ENCODE measurements around the gene MTA1. TPM values are rescaled to one million over a fixed set of nuclear protein-coding genes. Genes with fewer than 3 reads are reported as not detected.

Gene MTA1
- polyA plus RNA-seq (2014; cell fraction: cytosol; rRNA removed), result 42.8 and 47.4 TPM in 2 replicates
- polyA plus RNA-seq (2014; cell fraction: nucleus; rRNA removed), result 335 and 376 TPM in 2 replicates

DNA sequence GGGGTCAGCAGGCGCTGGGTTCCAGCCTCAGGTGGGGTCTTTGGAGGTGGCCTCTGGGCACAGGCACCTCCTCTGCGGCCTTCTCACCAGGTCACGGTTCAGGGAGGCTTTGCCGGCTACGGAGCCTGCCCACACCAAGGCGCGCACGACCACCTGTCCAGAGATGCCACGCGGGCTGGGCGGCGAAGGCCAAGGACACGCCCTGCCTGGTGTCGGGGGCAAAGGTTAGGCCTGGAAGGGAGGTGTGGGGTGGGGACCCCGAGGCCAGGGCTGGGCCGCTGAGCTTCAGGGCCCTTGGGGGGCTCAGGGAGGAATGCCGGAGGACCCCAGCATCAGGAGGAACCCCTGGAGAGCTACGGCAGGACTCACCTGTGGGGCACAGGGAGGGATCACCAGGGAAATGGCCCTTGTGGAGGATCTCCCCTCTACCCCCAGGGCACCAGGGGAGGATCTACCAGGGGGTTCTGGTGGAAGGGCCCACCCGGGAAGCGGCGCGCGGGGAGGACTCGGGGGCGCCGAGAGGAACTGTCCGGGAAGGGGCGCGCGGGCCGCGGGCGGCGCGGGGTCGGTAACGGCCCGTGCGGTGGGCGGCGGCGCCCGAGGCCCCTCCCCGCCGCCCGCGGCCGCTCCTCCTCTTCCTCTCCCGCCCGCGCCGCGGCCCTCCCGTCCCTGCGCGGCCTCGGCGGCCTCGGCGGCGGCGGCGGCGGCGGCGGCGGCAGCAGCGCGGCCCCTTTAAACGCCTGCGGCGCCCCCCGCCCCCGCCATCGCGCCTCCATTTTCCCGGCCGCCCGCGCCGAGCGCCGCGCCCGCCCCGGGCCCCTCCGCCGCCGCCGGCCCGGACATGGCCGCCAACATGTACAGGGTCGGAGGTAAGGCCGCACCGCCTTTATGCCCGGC lies at the start of gene MTA1:
Gene MTA1 (plus strand): TSS at position 633 of the 897 bp plus-strand sequence. CDS start 209 bp downstream, at position 842.
- no peak for DNase-seq (ENCODE audit: low spot score)

DNA sequence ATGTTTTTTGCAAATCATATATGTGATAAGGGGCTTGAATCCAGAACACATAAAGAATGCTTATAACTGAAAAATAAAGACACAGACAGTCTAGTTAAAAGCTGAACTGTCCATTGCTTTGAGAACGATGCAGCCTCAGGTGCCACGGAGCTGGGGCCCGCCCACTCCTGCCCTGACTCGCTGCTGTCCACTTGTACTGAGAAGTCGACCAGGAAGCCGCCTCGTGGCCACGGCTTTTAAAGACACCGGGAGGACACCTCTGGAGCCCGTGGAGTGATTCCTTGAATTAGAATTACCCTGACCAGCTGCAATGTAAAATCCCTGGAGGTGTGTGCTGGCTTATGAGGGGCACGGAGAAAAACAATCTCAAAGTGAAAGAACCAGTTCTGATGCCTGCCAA lies 45.2 kb upstream of the MTA1 start:
- no peak for DNase-seq (ENCODE audit: low spot score)

DNA sequence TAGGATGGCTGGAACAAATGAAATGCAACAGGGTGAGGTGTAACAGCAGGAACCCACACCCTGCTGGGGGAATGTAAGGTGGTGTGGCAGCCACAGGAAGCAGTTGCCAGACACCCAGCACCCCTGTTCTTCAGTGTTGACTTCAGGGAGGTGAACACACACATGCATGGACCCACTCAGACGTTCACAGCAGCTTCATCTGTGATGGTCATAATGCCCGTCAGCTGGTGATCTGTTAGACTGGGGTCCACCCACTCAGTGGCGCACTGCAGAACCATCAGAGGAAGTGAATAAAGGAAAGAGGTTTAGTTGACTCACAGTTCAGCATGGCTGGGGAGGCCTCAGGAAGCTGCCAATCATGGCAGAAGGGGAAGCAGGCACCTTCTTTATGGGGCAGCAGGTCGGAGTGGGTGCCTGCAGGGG lies 44.0 kb upstream of the MTA1 start:
- no peak for DNase-seq (ENCODE audit: low spot score)

DNA sequence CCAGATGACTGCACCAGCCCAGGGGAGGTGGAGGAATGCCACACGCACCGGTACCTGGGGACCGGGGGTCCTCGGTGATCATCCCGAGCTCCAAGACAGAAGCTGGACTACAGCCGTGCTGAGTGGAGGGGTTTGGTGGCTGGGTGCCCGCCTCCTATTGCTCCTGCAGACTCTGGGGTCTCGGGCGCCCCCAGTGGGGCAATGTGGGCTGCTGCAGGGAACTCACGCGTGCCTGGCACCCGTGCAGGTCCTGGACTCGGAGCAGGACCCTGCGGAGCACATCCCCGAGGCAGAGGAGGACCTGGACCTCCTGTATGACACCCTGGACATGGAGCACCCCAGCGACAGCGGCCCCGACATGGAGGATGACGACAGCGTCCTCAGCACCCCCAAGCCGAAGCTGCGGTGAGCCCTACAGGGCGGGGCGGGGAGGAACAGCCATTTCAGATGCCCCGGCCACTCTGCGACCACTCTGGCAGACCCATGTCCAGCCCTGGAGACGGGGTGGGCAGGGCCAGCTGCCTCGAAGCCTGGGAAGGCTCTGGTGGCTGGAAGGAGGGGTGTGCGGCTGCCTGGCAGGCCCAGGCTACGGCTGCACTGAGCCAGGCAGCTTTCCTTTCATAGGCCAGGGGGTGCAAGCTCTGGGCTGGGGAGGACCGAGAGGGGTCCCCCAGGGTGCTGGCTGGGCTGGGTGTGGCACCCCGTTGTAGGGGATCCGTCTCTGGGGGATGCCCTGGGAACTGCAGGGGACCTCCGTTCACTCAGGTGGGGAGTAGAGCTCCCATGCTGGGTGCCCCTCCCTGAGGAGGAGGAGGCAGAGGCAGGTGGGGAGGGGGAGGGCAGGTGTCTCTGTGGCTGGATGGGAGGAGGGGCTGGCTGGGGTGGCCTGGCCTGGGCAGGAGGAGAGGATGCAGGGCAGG lies 42.8 kb upstream of the MTA1 start:
- no peak for DNase-seq (ENCODE audit: low spot score)

DNA sequence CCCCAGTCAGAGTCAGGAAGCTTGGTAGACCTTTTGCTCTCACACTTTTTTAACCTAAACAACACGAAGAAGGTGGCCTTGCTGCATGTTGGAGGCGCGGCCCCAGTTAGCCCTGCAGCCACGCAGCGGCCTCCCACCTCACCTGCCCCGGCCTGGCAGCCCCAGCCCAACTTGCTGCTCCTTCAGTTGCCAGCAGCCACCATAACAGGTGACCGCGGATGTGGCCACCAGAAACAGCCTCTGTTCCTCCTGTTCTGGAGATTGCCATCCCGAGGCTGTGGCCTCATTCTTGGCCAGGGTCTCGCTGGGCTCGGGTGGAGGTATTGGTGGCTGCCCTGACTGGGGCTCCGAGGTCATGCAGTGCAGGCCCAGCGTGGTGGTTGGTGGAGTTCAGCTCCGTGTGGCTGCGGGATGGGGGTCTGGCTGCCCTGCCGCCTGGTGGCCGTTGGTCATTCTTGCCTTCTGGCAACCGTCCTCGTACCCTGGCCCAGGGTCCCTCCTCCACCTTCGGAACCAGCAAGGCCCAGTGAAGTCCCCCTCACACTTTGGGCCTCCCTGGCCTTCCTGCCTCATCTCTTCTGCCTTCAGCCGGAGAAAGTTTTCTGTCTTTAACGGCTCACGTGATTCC lies 42.0 kb upstream of the MTA1 start:
- DNase-seq (ENCODE audit: low spot score), result no peak

DNA sequence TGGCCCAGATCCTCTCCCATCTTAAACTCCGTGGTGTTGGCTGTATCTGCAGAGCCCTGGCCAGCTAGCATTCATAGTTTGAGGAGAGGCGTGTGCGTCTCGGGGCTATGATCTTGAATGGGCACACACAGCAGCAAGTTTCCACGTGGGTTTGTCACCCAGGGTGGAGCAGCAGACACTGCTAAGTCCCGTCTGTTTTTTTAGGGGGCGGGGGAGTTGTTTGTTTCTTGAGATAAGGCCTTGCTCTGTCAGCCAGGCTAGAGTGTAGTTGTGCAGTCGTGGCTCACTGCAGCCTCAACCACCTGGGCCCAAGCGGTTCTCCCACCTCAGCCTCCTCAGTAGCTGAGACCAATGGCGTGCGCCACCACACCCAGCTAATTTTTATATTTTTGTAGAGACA lies 41.4 kb upstream of the MTA1 start:
- no peak for DNase-seq (ENCODE audit: low spot score)

DNA sequence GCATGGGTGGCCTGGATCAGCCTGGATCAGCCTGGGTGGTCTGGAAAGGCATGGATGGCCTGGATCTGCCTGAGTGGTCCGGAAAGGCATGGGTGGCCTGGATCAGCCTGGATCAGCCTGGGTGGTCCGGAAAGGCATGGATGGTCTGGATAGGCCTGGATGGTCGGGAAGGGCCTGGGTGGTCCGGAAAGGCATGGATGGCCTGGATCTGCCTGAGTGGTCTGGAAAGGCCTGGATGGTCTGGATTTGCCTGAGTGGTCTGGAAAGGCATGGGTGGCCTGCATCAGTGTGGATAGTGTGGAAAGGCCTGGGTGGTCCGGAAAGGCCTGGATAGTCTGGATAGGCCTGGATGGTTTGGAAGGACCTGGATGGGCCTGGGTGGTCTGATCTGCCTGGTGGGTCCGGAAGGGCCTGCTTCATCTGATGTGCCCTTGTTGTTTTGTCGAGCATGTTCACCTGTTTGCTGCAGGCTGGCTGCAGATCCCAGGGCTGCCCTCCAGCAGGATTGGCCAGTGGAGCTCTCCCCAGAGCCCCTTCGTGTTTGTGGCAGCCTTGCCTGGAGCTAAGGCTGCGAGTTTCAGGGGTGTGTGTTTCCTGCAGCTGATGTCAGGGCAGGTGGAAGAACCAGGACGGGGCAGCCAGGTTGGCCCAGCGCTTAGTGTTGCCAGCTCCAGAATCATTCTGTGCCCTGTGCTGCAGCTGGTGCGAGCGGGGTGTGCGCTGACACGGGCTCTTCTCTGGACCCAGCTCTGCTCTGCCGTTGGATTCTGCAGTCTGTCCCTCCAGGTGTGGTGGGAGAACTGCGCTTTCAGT lies 40.5 kb upstream of the MTA1 start:
- no peak for DNase-seq (ENCODE audit: low spot score)

DNA sequence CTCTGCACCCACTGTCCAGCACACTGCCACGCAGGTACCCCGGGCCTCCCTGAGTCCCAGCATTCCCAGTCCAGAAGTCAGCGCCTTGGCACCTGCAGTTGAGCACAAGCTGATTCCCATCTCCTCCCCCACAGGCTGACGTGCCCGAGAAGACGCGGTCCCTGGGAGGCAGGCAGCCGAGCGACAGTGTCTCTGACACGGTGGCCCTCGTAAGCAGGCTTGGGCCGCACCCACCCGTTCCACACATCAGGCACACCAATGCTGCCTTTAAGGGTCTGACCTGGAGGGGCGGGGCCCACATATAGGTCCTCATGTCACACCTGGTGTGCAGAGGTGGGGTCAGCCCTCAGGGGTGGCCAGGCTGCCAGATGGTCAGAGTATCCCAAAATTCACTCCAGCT lies 39.7 kb upstream of the MTA1 start:
- no peak for DNase-seq (ENCODE audit: low spot score)

DNA sequence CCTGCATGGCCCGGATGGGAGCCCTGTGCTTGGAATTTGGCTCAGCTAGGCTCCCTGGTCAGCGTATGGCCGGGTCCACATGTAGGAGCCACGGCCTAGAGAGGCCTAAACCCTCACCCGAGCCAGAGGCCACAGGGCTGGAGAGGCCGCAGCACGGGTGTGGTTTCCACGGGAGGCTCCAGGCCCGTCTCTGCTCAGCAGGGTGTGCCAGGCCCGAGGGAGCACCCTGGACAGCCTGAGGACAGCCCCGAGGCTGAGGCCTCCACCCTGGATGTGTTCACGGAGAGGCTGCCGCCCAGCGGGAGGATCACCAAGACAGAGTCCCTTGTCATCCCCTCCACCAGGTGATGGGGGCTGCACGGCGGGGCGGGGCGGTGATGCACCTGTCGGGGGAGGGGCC lies 38.9 kb upstream of the MTA1 start:
- no peak for DNase-seq (ENCODE audit: low spot score)

DNA sequence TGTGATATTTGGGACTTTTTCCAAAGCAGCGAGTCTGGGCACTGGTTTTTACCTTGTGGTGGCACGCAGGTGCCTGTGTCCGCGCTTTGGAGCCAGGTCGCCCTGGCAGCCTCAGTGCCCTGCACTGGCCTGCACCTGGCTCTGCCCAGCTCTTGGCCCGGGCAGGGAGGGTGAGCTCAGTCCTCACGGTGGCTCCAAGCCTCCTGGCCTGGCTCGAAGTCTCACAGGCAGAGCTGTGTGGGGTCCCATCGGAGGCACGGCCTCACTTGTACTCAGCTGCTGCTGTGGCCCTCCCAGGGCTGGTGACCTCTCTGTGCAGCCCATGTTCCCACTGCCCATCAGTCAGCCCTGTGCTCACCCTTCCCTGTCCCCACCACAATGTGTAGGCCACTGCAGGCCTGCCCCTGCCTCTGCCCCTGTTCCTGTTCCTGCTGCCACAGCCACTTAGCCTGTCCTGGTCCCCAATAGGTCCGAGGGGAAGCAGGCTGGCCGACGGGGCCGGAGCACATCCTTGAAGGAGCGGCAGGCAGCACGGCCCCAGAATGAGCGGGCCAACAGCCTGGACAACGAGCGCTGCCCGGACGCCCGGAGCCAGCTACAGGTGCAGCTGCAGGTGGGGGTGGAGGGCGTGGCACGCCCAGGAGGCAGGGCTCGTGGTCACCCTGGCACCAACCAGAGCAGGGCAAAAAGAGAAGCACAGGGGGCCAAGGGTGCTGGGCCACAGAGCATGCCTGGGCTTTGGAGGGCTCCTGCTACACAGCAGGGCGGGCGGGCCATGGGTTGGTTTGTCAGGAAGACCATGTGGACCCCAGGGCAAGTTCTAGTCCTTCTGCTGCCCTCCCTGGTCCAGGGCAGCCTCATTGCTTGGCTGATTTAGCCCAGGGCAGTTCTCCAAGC lies 37.9 kb upstream of the MTA1 start:
- DNase-seq (ENCODE audit: low spot score), result no peak

DNA sequence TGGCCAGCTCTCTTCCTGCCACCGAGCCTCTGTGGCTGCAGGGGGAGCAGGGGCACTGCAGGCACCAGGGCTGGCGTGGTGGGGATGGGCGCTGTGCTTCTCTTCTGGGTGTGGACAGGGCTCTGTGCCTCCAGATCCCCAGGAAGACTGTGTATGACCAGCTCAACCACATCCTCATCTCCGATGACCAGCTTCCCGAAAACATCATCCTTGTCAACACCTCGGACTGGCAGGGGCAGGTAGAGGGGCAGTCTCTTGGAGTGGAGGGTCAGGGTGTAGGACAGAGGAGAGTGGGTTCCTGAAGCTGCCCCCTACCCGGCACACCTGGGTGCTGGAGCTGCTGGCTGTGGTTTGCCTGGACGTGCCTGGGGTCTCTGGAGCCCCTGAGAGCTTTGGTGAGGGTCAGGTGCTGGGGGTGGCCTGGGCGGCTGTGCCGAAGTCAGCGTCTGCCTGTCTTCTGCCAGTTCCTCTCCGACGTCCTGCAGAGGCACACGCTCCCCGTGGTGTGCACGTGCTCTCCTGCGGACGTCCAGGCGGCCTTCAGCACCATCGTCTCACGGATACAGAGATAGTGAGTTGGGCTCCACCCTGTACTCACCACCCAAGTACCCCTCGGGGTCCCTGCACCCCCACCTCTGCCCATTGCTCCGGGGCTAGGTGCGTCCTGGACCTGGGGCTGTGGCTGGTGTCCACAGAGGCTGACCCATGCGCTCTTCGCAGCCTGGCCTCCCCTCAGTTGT lies 37.1 kb upstream of the MTA1 start:
- DNase-seq (ENCODE audit: low spot score), result no peak

DNA sequence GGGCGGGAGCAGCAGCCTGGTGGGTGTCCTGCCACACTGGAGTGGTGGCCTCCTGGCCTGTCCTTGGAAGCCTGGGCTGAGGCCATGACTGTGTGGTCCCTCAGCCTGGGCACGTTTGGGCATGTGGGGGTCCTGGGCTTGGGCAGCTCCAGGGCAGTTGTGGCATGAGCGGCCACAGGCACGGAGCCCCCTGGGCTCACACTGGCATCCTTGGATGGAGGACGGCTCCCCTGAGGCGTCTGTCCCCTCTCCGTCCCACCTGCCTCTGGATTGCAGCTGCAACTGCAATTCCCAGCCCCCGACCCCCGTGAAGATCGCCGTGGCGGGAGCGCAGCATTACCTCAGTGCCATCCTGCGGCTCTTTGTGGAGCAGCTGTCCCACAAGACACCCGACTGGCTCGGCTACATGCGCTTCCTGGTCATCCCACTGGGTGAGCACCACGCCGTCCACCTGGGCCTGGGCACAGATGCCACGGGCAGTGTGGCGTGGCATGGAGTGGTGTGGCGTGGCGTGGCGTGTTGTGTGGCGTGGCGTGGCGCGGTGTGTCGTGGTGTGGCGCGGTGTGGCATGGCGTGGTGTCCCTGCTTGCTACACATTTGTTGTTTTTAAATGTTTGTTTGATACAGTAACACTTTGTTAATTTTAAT lies 36.4 kb upstream of the MTA1 start:
- DNase-seq (ENCODE audit: low spot score), result no peak

DNA sequence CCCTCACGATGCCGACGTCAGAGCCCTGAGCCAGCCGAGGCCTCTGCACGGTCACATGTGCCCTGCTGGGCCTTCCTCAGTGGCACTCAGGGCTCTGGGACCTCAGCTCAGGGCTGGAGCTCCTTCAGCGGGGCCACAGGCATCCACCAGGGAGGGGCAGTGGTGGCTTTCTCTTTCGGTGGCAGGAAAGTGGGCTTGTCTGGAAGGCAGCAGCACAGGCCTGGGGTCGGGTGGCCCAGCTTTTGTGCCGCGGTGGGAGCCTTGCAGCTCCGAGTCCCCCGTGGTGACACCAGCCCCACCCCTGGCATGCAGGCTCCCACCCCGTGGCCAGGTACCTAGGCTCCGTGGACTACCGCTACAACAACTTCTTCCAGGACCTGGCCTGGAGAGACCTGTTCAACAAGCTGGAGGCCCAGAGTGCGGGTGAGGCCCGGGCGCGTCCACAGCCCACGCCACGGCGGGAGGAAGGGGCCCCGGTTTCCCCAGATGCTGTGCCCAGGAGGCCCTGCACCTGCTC lies 35.5 kb upstream of the MTA1 start:
- DNase-seq (ENCODE audit: low spot score), result no peak

DNA sequence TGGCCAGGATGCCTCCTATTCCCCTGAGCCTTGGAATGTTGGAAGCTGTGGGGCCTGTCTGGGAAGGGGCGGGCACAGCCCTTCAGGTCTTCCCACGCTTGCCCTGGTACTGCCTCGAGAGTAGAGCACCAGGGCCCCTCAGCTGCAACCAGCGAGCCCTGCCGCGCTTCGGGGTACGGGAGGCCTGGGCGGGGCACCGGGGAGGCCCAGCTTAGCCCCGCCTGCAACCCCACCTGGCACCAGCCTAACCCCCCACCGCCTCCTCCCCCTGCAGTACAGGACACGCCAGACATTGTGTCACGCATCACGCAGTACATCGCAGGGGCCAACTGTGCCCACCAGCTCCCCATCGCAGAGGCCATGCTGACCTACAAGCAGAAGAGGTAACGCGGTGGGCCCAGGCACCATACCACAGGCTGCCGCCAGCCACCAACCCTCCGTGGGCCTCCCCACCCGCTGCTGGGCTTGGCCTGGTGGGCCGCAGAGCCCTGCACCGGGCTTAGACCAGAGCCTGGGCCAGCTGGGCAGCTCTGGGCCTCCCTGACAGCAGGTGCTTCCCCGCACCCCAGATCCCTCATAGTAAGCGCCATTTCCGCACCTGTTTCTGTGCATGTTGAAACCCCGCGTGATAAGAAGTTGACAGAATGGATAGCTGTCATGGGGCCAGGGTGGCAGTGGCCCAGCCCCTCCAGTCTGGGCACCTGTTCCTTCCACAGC lies 34.9 kb upstream of the MTA1 start:
- DNase-seq (ENCODE audit: low spot score), result no peak

DNA sequence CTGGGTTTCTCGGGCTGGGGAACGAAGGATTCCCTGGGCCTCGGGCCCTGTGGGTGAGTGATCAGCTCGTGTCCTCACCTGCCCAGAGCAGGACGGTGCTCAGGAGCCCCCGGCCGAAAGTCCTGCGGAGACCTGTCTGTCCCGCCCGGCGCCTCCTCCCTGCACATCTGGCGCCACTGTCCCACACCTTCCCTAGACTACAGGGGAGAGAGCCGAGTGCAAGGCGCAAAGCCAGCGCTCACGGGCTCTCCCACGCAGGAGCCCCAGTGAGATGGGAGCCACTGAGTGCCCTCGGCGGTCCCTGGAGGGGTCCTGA lies 34.3 kb upstream of the MTA1 start:
- DNase-seq (ENCODE audit: low spot score), result no peak

DNA sequence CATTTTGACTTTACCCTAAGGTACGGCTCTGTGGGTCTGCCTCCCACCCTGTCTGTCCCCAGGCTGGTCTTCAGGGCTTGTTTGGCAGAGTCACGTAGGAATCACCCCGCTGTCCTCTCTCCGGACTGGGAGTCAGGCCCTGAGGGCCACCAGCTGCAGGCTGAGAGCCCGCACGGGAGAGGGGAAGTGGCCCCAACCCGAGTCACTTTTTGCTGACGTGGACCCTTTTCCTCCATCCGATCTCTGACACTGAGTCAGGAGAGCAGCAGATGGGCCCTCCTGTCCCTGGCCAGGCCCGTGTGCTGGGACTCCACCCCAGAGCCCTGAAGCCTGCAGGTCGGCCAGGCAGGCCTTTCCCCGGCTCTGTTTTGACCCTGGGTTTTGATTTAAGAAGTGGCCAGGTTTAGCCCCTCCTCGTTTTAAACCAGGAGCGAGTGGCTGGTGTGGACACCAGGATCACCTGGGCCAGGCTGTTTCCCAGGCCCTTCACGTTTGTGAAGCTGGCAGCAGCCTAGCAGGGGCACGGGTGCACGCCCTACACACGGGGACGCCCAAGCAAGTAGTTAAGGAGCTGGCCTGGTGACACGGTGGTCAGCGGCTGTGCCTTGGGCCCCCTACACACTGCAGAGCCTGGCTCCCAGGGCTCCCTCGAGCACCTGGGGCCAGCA lies 33.8 kb upstream of the MTA1 start:
- DNase-seq (ENCODE audit: low spot score), result no peak
